H9 (cell line): ENCODE results near the gene BAZ1B. TPM values are rescaled to one million over a fixed set of nuclear protein-coding genes. Genes with fewer than 3 reads are reported as not detected.
A peak's percentile ranks its signal among the peaks of the same experiment; 100 is the strongest.

Source experiments
- DNase-seq: peaks from one replicate; pipeline ENCODE4 v3.0.0-alpha.2; 2017
- H2AFZ ChIP-seq: one replicate; pipeline ENCODE4 v1.6.1; 2013; ENCODE audit warnings: mild to moderate bottlenecking, low read length, control low read depth, moderate library complexity
- H2AK5ac ChIP-seq: 2 replicates; pipeline ENCODE4 v1.6.1; 2013; ENCODE audit warnings: low read length, control low read depth, mixed read lengths; ENCODE audit not compliant: insufficient read length
- H2BK120ac ChIP-seq: one replicate; pipeline ENCODE4 v1.6.1; 2013; ENCODE audit warnings: low read depth, mild to moderate bottlenecking, low read length, control low read depth, inconsistent platforms; ENCODE audit not compliant: poor library complexity, severe bottlenecking
- H2BK12ac ChIP-seq: 2 replicates; pipeline ENCODE4 v1.6.1; 2013; ENCODE audit warnings: low read length, control low read depth, mixed read lengths, low read depth; ENCODE audit not compliant: insufficient read length
- H2BK15ac ChIP-seq: 2 replicates; pipeline ENCODE4 v1.6.1; 2013; ENCODE audit warnings: low read depth, low read length, control low read depth
- H2BK20ac ChIP-seq: one replicate; pipeline ENCODE4 v1.6.1; 2013; ENCODE audit warnings: low read depth, mild to moderate bottlenecking, low read length, control low read depth, inconsistent platforms; ENCODE audit not compliant: poor library complexity, severe bottlenecking
- H2BK5ac ChIP-seq: 2 replicates; pipeline ENCODE4 v1.6.1; 2013; ENCODE audit warnings: low read length, control low read depth, mixed read lengths; ENCODE audit not compliant: insufficient read length
- H3K14ac ChIP-seq: 2 replicates; pipeline ENCODE4 v1.6.1; 2013; ENCODE audit warnings: low read length, control low read depth; ENCODE audit not compliant: insufficient read depth
- H3K18ac ChIP-seq: 2 replicates; pipeline ENCODE4 v1.6.1; 2013; ENCODE audit warnings: low read depth, mild to moderate bottlenecking, mixed read lengths, low read length, control low read depth; ENCODE audit not compliant: insufficient read length
- H3K23ac ChIP-seq: 2 replicates; pipeline ENCODE4 v1.6.1; 2013; ENCODE audit warnings: low read length, control low read depth, mixed read lengths, low read depth; ENCODE audit not compliant: insufficient read length
- H3K23me2 ChIP-seq: 2 replicates; pipeline ENCODE4 v1.6.1; 2013; ENCODE audit warnings: low read depth, mild to moderate bottlenecking, mixed read lengths, low read length, control low read depth; ENCODE audit not compliant: insufficient read length, poor library complexity, severe bottlenecking
- H3K27ac ChIP-seq: 2 replicates; pipeline ENCODE4 v1.5.1; 2013; ENCODE audit warnings: low read length, control low read depth, mixed read lengths, low read depth; ENCODE audit not compliant: insufficient read length
- H3K27me3 ChIP-seq: 2 replicates; pipeline ENCODE4 v1.6.1; 2013; ENCODE audit warnings: low read length, control low read depth, inconsistent platforms; ENCODE audit not compliant: insufficient read depth
- H3K4ac ChIP-seq: 2 replicates; pipeline ENCODE4 v1.6.1; 2013; ENCODE audit warnings: low read depth, mild to moderate bottlenecking, control low read depth, inconsistent platforms, low read length, moderate library complexity
- H3K4me1 ChIP-seq: 2 replicates; pipeline ENCODE4 v1.6.1; 2013; ENCODE audit warnings: low read length, control low read depth, inconsistent platforms; ENCODE audit not compliant: insufficient read depth
- H3K4me2 ChIP-seq: 2 replicates; pipeline ENCODE4 v1.6.1; 2013; ENCODE audit warnings: low read length, control low read depth, mixed read lengths; ENCODE audit not compliant: insufficient read length, insufficient read depth
- H3K56ac ChIP-seq: 2 replicates; pipeline ENCODE4 v1.6.1; 2013; ENCODE audit warnings: low read depth, mild to moderate bottlenecking, mixed read lengths, low read length, control low read depth; ENCODE audit not compliant: insufficient read length
- H3K79me1 ChIP-seq: 2 replicates; pipeline ENCODE4 v1.6.1; 2013; ENCODE audit warnings: low read depth, mild to moderate bottlenecking, moderate library complexity, low read length, control low read depth, inconsistent platforms; ENCODE audit not compliant: insufficient read depth, poor library complexity, severe bottlenecking
- H3K79me2 ChIP-seq: 2 replicates; pipeline ENCODE4 v1.6.1; 2013; ENCODE audit warnings: low read length, control low read depth, inconsistent platforms; ENCODE audit not compliant: insufficient read depth
- H3K9ac ChIP-seq: 2 replicates; pipeline ENCODE4 v1.6.1; 2013; ENCODE audit warnings: low read length, control low read depth, mixed read lengths; ENCODE audit not compliant: insufficient read length; ENCODE audit errors: extremely low read depth
- H3K9me3 ChIP-seq: one replicate; pipeline ENCODE4 v1.6.1; 2013; ENCODE audit warnings: low read depth, low read length, inconsistent platforms; ENCODE audit not compliant: control insufficient read depth
- H3T11ph ChIP-seq: one replicate; pipeline ENCODE4 v1.6.1; 2013; ENCODE audit warnings: mild to moderate bottlenecking, low read length, control low read depth, inconsistent platforms
- H4K20me1 ChIP-seq: one replicate; pipeline ENCODE4 v1.6.1; 2013; ENCODE audit not compliant: control insufficient read depth, insufficient read length, insufficient read depth
- H4K5ac ChIP-seq: 2 replicates; pipeline ENCODE4 v1.6.1; 2013; ENCODE audit warnings: low read depth, mild to moderate bottlenecking, mixed read lengths, low read length, control low read depth; ENCODE audit not compliant: insufficient read length
- H4K8ac ChIP-seq: replicated peaks from 2 replicates; pipeline ENCODE4 v1.6.1; 2013; ENCODE audit warnings: low read length, control low read depth, mixed read lengths, low read depth; ENCODE audit not compliant: insufficient read length
- H4K91ac ChIP-seq: 2 replicates; pipeline ENCODE4 v1.6.1; 2013; ENCODE audit warnings: low read depth, mild to moderate bottlenecking, moderate library complexity, mixed read lengths, low read length, control low read depth; ENCODE audit not compliant: insufficient read length
- H3K27ac Mint-ChIP-seq, 3 experiments: 2 replicates in 2 of 3; 3 replicates in 1 of 3; pipeline ENCODE4 v1.8.0; 2020 to 2021; ENCODE audit warnings: mixed read lengths in 3 of 3, mild to moderate bottlenecking in 1 of 3, moderate library complexity in 1 of 3
- H3K27me3 Mint-ChIP-seq: 2 replicates; pipeline ENCODE4 v1.8.0; 2021; ENCODE audit warnings: low read depth, mild to moderate bottlenecking, moderate library complexity, mixed read lengths
- H3K36me3 Mint-ChIP-seq, 3 experiments: 2 replicates in 2 of 3; 3 replicates in 1 of 3; pipeline ENCODE4 v1.8.0; 2020 to 2021; ENCODE audit warnings: low read depth in 3 of 3, mixed read lengths in 3 of 3; ENCODE audit not compliant: insufficient read depth in 1 of 3
- H3K4me1 Mint-ChIP-seq, 2 experiments: 2 replicates each; pipeline ENCODE4 v1.8.0; 2020; ENCODE audit warnings: mixed read lengths in 2 of 2
- H3K4me3 Mint-ChIP-seq, 2 experiments: 2 replicates in 1 of 2; 3 replicates in 1 of 2; pipeline ENCODE4 v1.8.0; 2020 to 2021; ENCODE audit warnings: mild to moderate bottlenecking in 2 of 2, mixed read lengths in 2 of 2, moderate library complexity in 1 of 2
- H3K9me3 Mint-ChIP-seq, 2 experiments: 2 replicates in 1 of 2; 3 replicates in 1 of 2; pipeline ENCODE4 v1.8.0; 2020; ENCODE audit warnings: mild to moderate bottlenecking in 2 of 2, mixed read lengths in 2 of 2, moderate library complexity in 1 of 2
- CTCF ChIP-seq: fragments of 200-600 bp; sonication (generic); conservative IDR thresholded peaks from 3 replicates; pipeline ENCODE4 v1.8.0; 2021; ENCODE audit warnings: antibody characterized with exemption, mild to moderate bottlenecking
- WGBS: extraction: QIAGEN DNeasy Blood & Tissue Kit; methylation state at CpG from one replicate; pipeline ENCODE4 v1.1.7; 2013; ENCODE audit warnings: missing lambda C conversion rate, low lambda C conversion rate, mixed read lengths; ENCODE audit not compliant: insufficient read length; ENCODE audit errors: extremely low coverage; 5-methylcytosine and 5-hydroxymethylcytosine counted together
- total RNA-seq: library from RNA; stranded (reverse); gene quantifications from 2 replicates; pipeline ENCODE4 v1.2.1, GENCODE V29; 2021

The BAZ1B gene
- total RNA-seq, 1 experiment from 2014 or later = 96.4 TPM

GRCh38 chr7:73442222-73442902, 79.7 kb downstream of the BAZ1B start:
- no peaks in the 10 kb centered on the region for H3K79me2 ChIP-seq
- H3K36me3 Mint-ChIP-seq = peaks cover 61 to 85% (median 78%) of the 10 kb centered on the region in 3 experiments; a peak in 6 of 7 replicates
- no peaks in the 10 kb centered on the region for H3K4me1 ChIP-seq
- DNase-seq = no peak
- H2AFZ ChIP-seq = no peak overlapping the region
- H3K23ac ChIP-seq = no peak overlapping the region
- no peak overlapping the region for H2BK5ac ChIP-seq
- no peak overlapping the region for H2AK5ac ChIP-seq
- no CpG with 5 or more reads among the region's 13 CpGs for WGBS
- no peak overlapping the region for H3K9ac ChIP-seq
- no peaks in the 10 kb centered on the region for H3K23me2 ChIP-seq
- no peak overlapping the region for H2BK120ac ChIP-seq
- H2BK15ac ChIP-seq = no peak overlapping the region
- no peak overlapping the region for H3K4me2 ChIP-seq
- no peaks in the 10 kb centered on the region for H3K9me3 ChIP-seq
- no peaks in the 10 kb centered on the region for H4K20me1 ChIP-seq
- H4K91ac ChIP-seq = no peak overlapping the region
- no peak for TF ChIP-seq CTCF
- no peak overlapping the region for H3K14ac ChIP-seq
- H3K56ac ChIP-seq = no peak overlapping the region
- H3T11ph ChIP-seq = no peak overlapping the region
- no peak overlapping the region for H3K27ac ChIP-seq
- H4K5ac ChIP-seq = no peak overlapping the region
- no peak overlapping the region for H3K4ac ChIP-seq
- H3K79me1 ChIP-seq = no peaks in the 10 kb centered on the region
- no peak overlapping the region for H2BK20ac ChIP-seq
- H3K27me3 Mint-ChIP-seq = no peaks in the 10 kb centered on the region
- peak overlapping the region in 2 of 3 experiments; percentile 26 to 79; a peak in 2 of 7 replicates for H3K27ac Mint-ChIP-seq
- peaks cover 9 to 14% of the 10 kb centered on the region in 2 experiments for H3K4me1 Mint-ChIP-seq
- no peak overlapping the region for H2BK12ac ChIP-seq
- H3K4me3 Mint-ChIP-seq = no peak overlapping the region
- no peaks in the 10 kb centered on the region for H3K9me3 Mint-ChIP-seq
- no peak overlapping the region for H4K8ac ChIP-seq
- no peak overlapping the region for H3K18ac ChIP-seq
- H3K27me3 ChIP-seq = no peaks in the 10 kb centered on the region
